Skeletal muscle cell (primary cell): ENCODE measurements around the gene DGKI.
A peak's percentile ranks its signal among the peaks of the same experiment; 100 is the strongest.

Experiments used
- DNase-seq: peaks from one replicate; pipeline ENCODE4 v3.0.0-alpha.2; 2010; ENCODE audit warnings: low read depth
- H3K4me3 ChIP-seq: 2 replicates; pipeline ENCODE4 v1.5.1; 2011; ENCODE audit warnings: low read depth, mild to moderate bottlenecking, control low read depth, low read length, moderate library complexity

Gene DGKI

DNA sequence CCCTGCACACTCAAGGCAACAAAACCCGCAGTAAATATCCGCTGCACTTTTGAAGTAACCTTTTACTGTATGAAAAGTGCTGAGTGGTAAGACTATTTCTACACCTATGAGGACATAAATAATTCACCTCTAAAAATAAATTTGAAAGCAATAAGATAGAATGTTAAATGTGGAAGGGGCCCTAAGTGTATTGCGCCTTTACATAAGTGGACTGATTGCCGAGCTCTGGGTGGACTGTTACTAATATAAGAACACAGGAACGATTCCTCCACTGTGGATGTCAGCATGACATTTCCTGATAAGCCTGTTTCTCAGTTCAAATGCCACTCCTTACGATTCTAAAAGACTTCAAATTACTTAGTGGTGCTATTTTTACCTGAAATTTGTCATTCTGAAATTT lies 311.2 kb downstream of the DGKI start:
- H3K4me3 ChIP-seq: no peak overlapping the region
- DNase-seq: no peak

DNA sequence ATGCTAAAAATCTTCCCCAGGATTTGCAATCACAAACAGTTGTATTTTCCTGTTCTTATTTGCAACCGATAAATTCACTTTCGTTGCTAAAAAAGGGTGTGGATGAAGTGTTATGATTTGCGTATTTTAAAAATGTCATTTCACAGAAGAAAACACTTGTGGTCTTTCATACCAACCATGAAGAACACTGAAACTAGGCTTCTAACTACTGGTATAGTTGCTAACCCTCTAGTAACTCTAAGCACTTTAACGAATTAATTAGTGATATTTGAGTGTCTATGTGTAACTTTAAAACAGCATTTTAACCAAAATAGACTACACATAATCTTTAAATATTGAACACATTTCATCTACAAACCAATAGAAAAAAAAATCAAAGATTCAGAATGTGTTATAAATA lies 315.1 kb downstream of the DGKI start:
- no peak overlapping the region for H3K4me3 ChIP-seq
- no peak for DNase-seq

DNA sequence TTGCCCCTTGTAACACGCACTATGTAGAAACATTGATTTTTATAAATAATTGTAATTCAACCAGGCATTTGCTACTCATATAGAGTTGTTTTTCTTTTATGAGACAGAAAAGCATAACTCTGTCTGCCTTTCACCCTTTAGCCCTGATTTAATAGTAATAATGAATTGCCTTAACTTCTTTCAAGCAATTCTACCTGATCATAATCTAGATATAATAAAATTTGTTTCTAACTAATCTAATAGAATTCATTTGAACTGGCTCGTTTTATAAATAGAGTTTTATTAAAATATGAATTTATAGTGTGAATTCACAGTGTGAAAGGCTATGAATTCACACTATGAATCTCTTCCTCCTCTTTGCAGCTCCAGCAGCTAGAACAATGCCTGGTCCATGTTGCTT lies 319.1 kb downstream of the DGKI start:
- no peak overlapping the region for H3K4me3 ChIP-seq
- no peak for DNase-seq

DNA sequence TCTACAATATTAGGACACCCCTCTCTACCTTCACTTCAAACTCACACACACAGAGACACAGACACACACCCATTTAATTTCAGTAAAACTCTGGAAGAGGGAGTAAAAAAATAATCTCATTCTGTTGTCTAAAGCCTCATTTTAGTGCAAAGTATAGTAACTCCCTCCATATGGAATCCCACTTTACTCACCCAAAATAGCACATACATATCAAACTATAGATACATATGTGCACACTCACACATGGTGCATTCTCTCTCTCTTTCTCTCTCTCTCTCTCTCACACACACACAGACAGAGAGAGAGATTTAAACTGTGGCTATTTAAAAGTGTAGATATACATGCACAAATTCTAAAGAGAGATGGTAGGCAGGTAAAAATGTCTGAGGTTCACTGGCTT lies 323.6 kb downstream of the DGKI start:
- no peak overlapping the region for H3K4me3 ChIP-seq

DNA sequence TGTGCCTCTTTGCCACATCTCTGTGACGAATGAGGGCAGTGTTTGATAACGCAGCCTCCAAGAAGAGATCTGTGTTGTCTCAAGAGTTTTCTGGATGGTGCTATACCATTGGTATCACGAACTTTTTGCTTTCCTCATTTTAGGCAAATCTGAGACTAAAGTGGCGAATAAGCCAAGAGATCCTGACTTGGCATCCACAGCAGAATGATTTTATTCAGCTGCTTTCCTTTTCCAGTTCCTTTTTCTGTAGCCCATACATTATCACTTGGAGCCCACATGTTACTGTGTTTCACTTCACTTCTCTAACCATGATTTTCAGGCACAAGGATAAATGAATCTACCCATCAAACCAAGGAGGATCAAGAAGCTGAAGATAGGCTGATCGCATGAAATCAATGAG lies 325.3 kb downstream of the DGKI start:
- no peak for DNase-seq
- H3K4me3 ChIP-seq: no peak overlapping the region

More for the DNA sequence above, 323.6 kb downstream of the DGKI start:
- no peak for DNase-seq

DNA sequence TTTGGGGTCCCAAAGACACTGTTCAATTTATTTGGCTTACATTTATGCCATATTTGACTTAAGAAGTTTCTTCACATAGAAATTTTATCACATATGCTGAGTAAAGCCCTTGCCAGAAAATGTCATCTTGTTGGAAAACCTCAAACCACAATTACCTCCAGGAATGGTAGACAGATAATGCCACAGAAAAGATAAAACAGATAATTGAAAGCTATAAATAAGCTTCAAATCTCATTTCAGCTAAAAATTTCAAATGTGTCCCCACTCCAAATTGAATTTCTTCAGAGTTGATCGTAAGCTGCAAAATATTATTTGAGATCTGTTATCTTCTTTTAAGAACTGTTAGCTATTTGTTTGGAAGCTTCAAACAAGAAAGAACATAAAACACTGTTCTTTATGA lies 326.8 kb downstream of the DGKI start:
- no peak for DNase-seq
- H3K4me3 ChIP-seq: no peak overlapping the region

DNA sequence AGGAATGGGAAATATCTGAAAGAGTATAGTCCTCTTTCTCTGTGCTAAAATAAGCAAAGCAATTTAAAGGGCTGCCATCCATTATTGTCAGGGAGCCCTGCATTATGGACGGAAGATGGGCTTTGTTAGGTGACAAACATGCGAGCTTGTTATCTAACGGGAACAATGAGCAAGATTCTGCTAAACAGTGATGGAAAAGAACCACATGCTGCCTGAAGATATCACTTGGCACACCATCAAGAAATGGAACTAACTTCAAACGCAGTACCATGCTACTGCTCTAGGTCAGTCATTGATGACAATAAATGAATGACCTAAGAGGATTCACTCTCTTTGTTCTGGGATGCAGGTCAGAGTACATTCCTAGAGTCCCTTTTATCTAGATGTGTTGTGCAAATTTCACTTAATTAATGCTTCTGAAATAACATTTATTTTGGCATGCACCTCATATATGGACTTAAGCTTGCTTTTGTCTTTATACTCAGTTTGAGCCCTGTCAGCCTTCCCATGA lies 327.5 kb downstream of the DGKI start:
- DNase-seq: no peak

DNA sequence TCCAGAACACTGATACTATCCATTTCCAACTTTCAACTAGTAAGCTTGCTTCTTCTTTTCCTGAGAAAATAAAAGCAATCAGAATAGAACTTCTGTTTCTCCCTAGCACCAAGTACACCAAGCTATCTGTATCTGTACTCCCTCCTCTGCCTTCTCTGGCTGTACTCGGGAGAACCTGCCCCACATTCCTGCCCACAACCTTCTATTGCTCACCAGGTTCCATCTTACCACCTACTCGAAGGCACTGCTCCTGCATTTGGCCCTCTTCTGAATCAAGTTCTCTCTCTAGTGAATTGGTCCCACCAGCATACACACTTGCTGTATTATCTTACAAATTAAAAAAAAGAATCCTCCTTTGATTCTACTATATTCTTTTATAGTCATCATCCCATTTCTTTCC lies 333.7 kb downstream of the DGKI start:
- H3K4me3 ChIP-seq: no peak overlapping the region
- DNase-seq: no peak

More for the DNA sequence above, 327.5 kb downstream of the DGKI start:
- no peak overlapping the region for H3K4me3 ChIP-seq

DNA sequence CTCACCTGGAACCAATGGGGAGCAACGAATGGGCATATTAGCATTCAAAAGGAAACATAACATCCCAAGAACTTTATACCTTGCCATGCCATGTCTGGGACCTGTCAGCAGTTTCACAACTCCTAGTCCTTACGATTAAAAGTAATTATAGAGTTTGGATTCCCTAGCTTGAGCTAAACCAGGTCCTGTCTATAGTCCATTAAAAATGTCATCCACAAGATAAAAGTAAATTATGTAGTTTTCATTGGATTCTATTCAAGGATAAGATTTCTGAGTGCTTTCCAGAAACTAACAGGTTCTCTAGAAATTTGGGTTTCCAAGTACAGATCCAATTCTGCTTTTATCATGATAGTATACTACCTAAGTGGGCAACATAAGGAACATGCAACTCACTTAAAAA lies 339.7 kb downstream of the DGKI start:
- DNase-seq: no peak
- no peak overlapping the region for H3K4me3 ChIP-seq

DNA sequence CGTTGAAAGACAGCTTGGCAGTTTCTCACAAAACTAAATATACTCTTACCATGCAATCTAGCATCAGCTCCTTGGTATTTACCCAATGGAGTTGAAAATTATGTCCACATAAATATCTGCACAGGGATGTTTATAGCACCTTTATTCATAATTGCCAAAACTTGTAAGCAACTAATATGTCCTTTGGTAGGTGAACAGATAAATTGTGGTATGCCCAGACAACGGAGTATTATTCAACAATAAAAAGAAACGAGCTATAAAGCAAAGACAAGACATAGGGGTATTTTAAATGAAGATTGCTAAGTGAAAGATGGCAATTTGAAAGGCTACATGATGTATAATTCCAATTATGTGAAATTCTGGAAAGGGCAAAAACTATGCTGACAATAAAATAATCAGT lies 340.7 kb downstream of the DGKI start:
- DNase-seq: no peak
- H3K4me3 ChIP-seq: no peak overlapping the region

DNA sequence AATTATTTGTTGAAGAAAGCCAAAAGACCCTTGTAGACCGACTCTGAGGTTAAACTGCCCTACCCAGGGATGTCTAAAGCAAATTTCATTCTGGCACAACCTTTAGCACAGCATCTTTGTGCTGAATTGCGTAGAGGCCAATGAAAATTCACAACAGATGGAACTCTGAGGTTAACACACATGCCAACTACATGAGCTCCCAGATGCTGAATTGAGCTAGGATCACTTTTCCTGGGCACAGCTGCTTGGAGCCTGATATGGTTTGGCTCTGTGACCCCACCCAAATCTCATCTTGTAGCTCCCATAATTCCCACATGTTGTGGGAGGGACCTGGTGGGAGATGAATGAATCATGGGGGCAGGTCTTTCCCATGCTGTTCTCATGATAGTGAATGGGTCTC lies 345.2 kb downstream of the DGKI start:
- no peak overlapping the region for H3K4me3 ChIP-seq
- DNase-seq: no peak

DNA sequence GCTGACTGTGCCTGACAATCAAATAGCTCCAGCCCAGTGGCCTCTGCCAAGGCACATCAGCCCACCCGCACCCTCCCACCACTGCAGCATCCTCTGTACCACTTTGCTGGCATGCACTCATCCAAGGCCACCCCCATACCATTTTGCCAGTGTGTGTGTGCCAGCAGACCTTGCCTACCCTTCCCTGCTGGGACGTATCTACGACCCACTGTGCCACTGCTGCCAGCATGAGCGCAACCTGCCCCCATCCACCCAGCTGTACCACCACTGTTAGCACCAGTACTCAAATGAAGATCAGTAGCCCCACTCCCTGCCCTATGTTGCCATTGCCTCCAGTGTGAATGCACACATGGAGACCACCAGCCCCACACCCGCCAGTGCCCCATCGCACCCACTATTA lies 353.9 kb downstream of the DGKI start:
- H3K4me3 ChIP-seq: no peak overlapping the region
- DNase-seq: no peak

DNA sequence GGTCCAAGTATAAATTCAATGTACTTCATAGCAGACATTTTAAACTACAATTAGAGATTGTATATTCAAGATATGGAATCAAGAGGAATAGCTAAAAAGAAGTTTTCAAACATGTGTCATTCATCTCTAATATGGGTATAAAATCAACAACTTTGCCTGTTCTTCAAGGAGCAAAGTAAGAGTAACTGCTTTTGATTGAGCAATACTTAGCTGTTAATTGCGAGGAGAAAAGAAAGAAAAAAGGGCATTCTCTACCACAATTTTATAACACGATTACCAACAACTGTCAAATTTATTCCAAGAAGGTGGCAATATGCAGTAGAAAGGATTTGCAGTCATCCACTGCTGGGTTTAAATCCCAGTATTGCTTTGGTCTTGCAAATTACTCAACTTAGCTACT lies 356.9 kb downstream of the DGKI start:
- H3K4me3 ChIP-seq: no peak overlapping the region

DNA sequence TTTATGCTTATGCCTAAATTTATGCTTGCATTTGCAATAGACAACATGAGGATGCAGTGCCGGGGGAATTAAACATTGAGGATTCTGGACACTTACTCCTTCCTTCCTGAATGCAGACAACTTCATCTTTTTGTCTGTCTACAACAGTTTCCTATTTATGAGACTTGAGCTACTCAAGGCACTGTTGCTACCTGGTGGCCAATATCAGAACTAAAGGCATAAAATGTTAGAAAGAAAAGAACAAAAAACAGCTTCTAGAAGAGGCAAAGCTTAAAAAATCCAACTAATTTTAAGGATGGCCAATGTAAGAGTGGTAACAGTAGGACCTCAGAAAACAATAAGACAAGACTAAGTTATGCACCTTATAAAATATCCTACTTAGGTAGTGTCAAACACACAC lies 358.7 kb downstream of the DGKI start:
- no peak overlapping the region for H3K4me3 ChIP-seq
- no peak for DNase-seq

More for the DNA sequence above, 356.9 kb downstream of the DGKI start:
- DNase-seq: no peak

DNA sequence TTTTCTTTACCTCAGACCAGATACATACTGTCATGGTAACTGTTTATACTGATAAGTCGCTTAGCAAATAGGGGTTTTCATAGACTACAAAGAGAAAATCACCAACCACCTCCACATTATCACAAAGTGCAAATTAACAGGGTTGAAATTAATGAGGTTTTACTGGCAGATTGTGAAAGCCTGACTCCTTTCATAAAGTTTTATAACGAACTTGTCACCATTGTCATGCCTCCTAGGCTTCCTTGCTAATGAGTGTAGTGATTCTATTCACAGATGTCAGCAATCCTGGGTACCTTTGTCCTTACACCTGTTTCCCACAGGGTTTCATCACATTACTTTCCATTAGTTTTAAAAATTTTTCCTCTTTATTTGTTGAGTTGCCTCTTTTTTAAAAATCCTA lies 361.0 kb downstream of the DGKI start:
- H3K4me3 ChIP-seq: no peak overlapping the region
- no peak for DNase-seq

DNA sequence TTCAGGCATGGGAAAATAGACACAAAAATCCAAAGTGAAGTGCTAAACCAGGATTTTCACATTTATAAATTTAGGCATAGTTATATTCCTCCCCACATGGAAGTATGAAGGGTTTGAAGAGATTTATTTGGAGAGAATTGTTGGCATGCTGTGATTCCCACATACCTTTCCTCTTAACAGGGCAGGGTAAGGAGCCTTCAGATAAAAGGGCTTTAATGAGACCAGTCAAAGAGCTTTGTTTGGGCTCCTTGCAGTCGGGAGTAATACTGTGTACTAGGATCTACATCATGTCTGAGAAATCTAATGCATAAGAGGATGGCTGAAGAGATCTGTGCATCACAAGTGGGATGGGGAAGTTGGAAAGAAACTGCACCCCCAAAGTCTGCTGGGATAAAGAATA lies 362.4 kb downstream of the DGKI start:
- no peak for DNase-seq
- no peak overlapping the region for H3K4me3 ChIP-seq

DNA sequence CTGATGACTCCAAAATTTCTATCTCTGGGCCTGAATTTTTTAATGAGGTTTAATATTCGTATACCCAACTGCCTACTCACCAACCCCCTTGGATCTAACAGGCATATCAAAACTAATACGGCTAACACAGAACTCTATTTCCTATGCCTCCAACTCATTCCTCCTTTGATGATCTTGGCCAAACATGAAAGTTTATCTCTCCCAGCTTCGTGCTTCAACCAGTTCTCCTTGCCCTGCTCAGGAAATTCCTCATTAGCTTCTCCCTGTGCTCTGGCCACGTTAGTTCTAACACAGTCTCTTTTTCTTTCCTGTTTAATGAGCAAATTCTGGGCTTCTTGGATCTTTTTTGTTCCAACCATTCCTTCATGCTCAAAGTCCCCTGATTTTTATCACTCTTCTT lies 364.3 kb downstream of the DGKI start:
- no peak for DNase-seq
- H3K4me3 ChIP-seq: no peak overlapping the region

DNA sequence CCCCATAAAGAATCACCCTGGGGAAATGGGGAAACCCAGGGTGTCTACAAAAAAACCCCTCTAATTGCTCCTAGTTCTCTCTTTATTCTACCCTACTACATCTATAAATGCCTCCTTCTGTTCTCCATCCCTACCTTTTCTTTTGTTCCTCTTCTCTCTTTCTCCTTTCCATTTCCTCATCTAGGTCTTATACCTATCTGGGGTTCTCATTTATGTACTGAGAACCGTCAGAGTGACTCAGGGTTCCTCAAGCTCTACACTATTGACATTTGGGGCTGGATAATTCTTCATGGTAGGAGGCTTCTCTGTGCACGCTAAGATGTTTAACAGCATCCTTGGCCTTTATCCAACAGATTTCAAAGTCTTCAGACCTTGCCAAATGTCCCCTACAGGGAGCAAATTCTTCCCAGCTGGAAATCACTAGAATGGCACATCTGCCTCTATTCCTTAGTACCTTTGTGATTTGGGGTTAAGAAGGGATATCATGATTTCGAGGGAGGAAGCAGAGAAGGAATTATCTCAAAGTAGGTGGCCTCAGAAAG lies 365.9 kb downstream of the DGKI start:
- no peak overlapping the region for H3K4me3 ChIP-seq
- peak; percentile 36 for DNase-seq

DNA sequence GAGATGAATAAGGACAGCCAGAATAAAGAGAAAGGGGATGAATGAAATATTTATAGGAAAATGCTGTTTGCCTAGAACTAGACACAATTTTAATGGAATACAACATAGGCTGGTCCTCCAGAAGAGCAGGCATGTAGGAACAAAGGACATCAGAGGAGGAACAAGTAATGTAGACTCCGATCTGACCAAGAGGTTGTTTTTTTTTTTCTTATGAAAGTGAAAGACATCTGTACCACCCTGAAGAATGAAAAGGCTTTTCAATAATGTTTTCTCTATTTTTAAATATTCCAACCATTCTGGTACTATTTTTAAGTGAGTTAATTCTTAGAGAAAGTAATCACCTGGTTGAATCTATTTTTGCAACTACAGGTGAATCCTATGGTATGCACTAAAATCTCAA lies 366.4 kb downstream of the DGKI start:
- DNase-seq: no peak
- H3K4me3 ChIP-seq: no peak overlapping the region

DNA sequence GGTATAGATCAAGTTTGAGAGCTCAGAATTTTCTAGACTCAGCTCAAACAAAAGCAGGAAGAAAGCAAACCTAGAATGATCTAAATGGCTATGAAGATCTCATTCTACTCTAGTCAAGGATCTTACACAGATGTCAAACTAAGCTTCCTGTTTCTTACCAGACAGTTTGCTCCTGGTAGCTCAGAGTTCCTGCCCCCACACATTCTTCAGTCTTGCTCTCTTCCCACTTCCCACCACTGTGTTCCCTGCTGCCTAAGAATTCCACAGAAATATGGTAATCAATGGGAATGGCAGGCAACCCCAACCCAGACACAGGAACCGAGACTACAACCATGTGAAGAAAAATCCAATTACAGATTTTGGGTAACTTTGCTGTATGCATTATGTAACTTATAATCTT lies 369.8 kb downstream of the DGKI start:
- no peak overlapping the region for H3K4me3 ChIP-seq

DNA sequence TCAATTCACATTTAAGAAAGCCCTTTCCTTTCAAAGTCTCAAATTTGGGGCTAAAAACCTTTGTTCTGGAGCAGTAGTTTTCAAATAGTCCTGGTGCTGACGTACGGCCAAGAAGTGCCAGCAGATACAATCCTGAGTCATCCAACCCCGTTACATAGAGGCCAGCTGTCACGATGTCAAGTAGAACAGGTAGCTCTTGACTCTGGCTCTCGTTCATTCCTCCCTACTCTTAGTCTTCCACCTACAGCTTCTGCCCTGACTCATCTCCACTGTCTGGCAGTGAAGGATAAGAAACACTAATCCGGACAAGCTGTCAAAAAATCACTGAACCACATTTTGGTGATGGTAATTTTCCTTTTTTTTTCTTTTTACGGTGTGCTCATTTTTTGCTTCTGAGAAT lies 370.8 kb downstream of the DGKI start:
- no peak for DNase-seq
- H3K4me3 ChIP-seq: no peak overlapping the region

More for the DNA sequence above, 369.8 kb downstream of the DGKI start:
- no peak for DNase-seq

DNA sequence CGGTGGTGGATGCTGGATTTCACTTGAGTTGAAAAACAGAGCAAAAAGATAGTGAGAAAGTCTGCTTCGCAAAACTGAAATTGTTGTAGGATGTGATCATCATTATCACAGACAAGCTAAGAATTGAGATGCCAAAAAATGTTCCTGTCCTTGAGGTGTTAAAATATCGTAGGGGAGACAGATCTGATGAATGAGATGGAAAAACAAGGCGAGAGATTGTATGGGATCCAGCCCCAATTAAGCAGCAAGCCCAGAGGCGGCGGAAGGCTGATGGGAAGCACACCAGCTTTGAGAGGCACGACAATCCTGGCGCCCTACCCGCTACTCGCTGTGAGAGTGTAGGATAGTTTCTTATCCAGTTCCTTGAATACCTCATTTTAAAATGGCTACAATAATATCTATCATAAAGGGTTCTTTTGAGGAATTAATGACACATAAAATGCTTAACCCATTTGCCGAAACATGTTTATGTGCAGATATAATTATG lies 372.2 kb downstream of the DGKI start:
- DNase-seq: no peak
- H3K4me3 ChIP-seq: no peak overlapping the region
